ENCODE measurements around the gene DNAH6.
"Not testable (repeated sequence)": the region's sequence is repeated elsewhere in the genome, so short reads cannot be mapped to it uniquely, and the experiment has no call there.

The DNAH6 gene

GRCh38 chr2:84866122-84866521 lies 349.8 kb downstream of the DNAH6 start:
- DNase-seq (ENCODE audit: low read depth, low spot score) = no peak

- not testable (repeated sequence) for DNase-seq (ENCODE audit: low read depth, low spot score)
Measured at GRCh38 chr2:84868327-84868726, 352.0 kb downstream of the DNAH6 start.
